ENCODE measurements around the gene SPAG4.

GRCh38 chr20:35601990-35602389 is 13.6 kb upstream of the SPAG4 start:
- TF ChIP-seq TCF7L2 (IDR thresholded peaks at IDR 0.05; ENCODE audit: borderline replicate concordance, low read depth, low read length) = no peak
- TF ChIP-seq, protein P1, sequence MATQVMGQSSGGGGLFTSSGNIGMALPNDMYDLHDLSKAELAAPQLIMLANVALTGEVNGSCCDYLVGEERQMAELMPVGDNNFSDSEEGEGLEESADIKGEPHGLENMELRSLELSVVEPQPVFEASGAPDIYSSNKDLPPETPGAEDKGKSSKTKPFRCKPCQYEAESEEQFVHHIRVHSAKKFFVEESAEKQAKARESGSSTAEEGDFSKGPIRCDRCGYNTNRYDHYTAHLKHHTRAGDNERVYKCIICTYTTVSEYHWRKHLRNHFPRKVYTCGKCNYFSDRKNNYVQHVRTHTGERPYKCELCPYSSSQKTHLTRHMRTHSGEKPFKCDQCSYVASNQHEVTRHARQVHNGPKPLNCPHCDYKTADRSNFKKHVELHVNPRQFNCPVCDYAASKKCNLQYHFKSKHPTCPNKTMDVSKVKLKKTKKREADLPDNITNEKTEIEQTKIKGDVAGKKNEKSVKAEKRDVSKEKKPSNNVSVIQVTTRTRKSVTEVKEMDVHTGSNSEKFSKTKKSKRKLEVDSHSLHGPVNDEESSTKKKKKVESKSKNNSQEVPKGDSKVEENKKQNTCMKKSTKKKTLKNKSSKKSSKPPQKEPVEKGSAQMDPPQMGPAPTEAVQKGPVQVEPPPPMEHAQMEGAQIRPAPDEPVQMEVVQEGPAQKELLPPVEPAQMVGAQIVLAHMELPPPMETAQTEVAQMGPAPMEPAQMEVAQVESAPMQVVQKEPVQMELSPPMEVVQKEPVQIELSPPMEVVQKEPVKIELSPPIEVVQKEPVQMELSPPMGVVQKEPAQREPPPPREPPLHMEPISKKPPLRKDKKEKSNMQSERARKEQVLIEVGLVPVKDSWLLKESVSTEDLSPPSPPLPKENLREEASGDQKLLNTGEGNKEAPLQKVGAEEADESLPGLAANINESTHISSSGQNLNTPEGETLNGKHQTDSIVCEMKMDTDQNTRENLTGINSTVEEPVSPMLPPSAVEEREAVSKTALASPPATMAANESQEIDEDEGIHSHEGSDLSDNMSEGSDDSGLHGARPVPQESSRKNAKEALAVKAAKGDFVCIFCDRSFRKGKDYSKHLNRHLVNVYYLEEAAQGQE (tag by site-specific recombination; IDR thresholded peaks at IDR 0.05) = no peak
